OCI-LY1 (cell line): Measurements from ENCODE around the gene DOCK4.

ENCODE experiments used
- EZH2 ChIP-seq: fragments of 200-600 bp; sonication (generic), shearing (Covaris generic); IDR thresholded peaks from 2 replicates; pipeline ENCODE4 v1.8.0; 2017; ENCODE audit warnings: borderline replicate concordance, mixed run types, mild to moderate bottlenecking, antibody characterized with exemption, low read length, moderate library complexity, mixed read lengths
- TF ChIP-seq, protein P1 (sequence below): fragments of 200-600 bp; sonication (generic), shearing (Covaris generic); IDR thresholded peaks from 2 replicates; pipeline ENCODE4 v1.5.1; 2017; ENCODE audit warnings: mild to moderate bottlenecking, antibody characterized with exemption, low read length, moderate library complexity, mixed read lengths

DNA sequence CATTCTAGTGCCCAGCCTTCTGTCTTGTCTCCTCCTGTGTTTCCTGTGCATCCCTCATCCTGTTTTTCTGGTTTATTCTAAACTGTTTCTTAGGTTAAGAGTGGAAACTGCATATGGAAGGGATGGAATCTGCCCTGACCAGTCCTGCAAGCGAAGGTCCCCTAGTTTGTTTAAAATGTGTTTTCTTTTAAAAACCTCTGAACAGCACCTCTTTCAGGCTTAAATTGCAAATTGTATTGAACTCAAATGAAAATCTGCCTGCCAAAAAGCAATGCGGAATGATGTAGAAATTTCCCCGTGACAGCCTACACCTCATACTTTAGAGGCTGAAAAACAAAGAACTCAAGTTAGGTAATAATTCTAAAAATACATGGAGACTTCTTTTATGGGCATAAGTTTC lies 421.1 kb downstream of the DOCK4 start:
- TF ChIP-seq, protein P1, sequence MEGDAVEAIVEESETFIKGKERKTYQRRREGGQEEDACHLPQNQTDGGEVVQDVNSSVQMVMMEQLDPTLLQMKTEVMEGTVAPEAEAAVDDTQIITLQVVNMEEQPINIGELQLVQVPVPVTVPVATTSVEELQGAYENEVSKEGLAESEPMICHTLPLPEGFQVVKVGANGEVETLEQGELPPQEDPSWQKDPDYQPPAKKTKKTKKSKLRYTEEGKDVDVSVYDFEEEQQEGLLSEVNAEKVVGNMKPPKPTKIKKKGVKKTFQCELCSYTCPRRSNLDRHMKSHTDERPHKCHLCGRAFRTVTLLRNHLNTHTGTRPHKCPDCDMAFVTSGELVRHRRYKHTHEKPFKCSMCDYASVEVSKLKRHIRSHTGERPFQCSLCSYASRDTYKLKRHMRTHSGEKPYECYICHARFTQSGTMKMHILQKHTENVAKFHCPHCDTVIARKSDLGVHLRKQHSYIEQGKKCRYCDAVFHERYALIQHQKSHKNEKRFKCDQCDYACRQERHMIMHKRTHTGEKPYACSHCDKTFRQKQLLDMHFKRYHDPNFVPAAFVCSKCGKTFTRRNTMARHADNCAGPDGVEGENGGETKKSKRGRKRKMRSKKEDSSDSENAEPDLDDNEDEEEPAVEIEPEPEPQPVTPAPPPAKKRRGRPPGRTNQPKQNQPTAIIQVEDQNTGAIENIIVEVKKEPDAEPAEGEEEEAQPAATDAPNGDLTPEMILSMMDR = no peak
- no peak for TF ChIP-seq EZH2
